GM10266 (cell line): ENCODE measurements around the gene RALGPS1.

Source experiments
- DNase-seq: peaks from one replicate; pipeline ENCODE4 v3.0.0; 2012; ENCODE audit errors: extremely low spot score
- TF ChIP-seq, protein P1 (sequence below): IDR thresholded peaks from 2 replicates; pipeline ENCODE4 v1.5.1; 2012; ENCODE audit warnings: mild to moderate bottlenecking, low read depth; ENCODE audit not compliant: control insufficient read depth, insufficient read depth; ENCODE audit errors: missing control alignments

RALGPS1 gene

GRCh38 chr9:126980231-126980630, 65.6 kb downstream of the RALGPS1 start:
- DNase-seq, result no peak
- TF ChIP-seq, protein P1, sequence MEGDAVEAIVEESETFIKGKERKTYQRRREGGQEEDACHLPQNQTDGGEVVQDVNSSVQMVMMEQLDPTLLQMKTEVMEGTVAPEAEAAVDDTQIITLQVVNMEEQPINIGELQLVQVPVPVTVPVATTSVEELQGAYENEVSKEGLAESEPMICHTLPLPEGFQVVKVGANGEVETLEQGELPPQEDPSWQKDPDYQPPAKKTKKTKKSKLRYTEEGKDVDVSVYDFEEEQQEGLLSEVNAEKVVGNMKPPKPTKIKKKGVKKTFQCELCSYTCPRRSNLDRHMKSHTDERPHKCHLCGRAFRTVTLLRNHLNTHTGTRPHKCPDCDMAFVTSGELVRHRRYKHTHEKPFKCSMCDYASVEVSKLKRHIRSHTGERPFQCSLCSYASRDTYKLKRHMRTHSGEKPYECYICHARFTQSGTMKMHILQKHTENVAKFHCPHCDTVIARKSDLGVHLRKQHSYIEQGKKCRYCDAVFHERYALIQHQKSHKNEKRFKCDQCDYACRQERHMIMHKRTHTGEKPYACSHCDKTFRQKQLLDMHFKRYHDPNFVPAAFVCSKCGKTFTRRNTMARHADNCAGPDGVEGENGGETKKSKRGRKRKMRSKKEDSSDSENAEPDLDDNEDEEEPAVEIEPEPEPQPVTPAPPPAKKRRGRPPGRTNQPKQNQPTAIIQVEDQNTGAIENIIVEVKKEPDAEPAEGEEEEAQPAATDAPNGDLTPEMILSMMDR, result no peak

DNA sequence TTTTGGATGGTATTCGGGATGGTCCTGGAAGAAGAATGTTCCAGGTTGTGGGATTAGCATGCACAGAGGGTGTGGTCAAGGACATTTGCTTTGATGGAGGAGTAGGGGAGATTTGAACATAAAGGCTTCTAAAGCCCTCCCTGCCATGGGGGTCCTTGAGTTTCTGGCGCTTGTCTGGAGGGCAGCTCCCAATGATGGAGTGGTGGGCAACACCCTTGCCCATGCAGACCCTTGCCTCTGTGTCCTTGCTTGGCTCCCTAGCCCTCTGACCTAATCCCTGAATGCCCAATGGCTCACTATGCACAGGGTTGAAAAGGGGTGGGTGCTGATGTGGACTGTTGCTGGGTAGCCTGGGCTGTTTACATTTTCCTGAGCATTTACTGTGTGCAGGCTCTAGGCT, 66.6 kb downstream of the RALGPS1 start:
- DNase-seq, result no peak
- TF ChIP-seq, protein P1, result no peak

- TF ChIP-seq, protein P1, result no peak
These were observed 67.8 kb downstream of the RALGPS1 start for GRCh38 chr9:126982215-126983002.

DNA sequence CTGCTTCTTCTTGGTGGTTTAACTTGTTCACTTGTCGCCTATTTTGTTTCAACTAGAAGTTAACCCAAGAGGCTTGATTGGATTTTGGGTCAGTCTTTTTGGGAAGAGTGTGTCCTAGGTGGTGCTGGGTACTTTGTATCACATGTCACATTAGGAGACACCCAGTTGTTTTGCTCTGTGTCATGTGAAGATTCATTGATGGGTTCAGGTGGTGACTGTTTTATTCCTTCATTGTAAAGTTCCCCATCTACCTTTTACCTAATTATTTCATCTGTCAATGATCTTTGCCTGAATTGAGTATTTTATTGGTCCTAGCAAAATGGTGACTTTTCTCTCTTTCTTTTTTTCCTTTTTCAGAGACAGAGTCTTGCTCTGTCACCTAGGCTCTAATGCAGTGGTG, 69.2 kb downstream of the RALGPS1 start:
- TF ChIP-seq, protein P1, result no peak
- DNase-seq, result no peak

More at GRCh38 chr9:126982215-126983002, 67.8 kb downstream of the RALGPS1 start:
- DNase-seq, result no peak

DNA sequence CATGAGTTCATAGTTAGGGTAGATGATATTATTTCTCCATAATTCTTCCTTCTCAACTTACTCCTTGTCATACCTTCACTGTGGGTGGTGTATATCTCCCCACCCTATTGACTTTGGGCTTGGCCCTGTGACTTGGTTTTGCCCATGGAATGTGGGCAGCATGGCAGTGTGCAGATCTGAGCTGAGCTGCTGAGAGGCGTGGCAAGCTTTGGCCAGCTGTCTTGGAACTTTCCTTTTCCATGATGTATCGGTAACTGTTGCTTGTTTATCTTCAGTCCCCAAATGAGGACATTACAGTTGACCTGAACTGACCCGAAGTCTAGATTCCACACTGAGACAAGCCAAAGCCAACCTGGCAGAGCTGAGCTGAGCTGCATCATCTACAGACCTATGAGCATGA, 70.4 kb downstream of the RALGPS1 start:
- TF ChIP-seq, protein P1, result no peak

GRCh38 chr9:126985870-126986498, 71.4 kb downstream of the RALGPS1 start:
- TF ChIP-seq, protein P1, result peak; percentile 22

More for the DNA sequence above, 70.4 kb downstream of the RALGPS1 start:
- no peak for DNase-seq

DNA sequence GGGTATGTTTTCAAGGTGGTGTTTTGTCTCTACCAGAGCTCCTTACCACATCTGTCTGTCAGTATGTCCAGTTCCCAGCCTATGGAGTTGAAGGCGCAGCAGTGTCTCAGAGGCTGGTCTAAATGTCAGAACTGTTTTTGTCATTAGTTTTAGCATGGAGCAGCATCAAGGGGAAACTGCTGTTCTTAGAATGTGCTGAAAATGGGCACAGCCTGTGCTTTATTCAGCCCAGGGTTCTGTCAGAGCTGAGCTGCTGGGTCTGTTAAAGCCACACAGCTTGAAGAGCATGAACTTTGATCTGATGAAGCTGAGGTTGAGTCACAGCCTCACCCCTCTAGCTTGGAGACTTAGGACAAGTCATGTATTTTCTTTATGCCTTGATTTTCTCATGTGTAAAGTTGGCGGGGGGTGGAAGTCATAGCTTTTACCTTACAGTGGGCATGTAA, 71.9 kb downstream of the RALGPS1 start:
- DNase-seq, result no peak

More at GRCh38 chr9:126985870-126986498, 71.4 kb downstream of the RALGPS1 start:
- peak; percentile 29 for DNase-seq

More for the DNA sequence above, 71.9 kb downstream of the RALGPS1 start:
- TF ChIP-seq, protein P1, result no peak
